ENCODE results near the gene CHST1. TPM values are rescaled to one million over a fixed set of nuclear protein-coding genes. Genes with fewer than 3 reads are reported as not detected.

CHST1 gene
- total RNA-seq, 1 donor: 0.09 TPM

- no peak for DNase-seq (ENCODE audit: low read depth)
- H3K4me3 ChIP-seq (ENCODE audit: low read depth, low read length): no peak overlapping the region
- no peak for TF ChIP-seq CTCF (IDR thresholded peaks at IDR 0.05; ENCODE audit: insufficient read depth, low read length)
These were observed 14.3 kb downstream of the CHST1 start for GRCh38 chr11:45651156-45651555.

GRCh38 chr11:45650166-45651095 lies 15.0 kb downstream of the CHST1 start:
- no peak for DNase-seq (ENCODE audit: low read depth)
- TF ChIP-seq CTCF (IDR thresholded peaks at IDR 0.05; ENCODE audit: insufficient read depth, low read length): no peak

GRCh38 chr11:45649544-45650165 lies 15.8 kb downstream of the CHST1 start:
- no peak for TF ChIP-seq CTCF (IDR thresholded peaks at IDR 0.05; ENCODE audit: insufficient read depth, low read length)
- no peak for DNase-seq (ENCODE audit: low read depth)
- H3K4me3 ChIP-seq (ENCODE audit: low read depth, low read length): no peak overlapping the region

More at GRCh38 chr11:45650166-45651095, 15.0 kb downstream of the CHST1 start:
- no peak overlapping the region for H3K4me3 ChIP-seq (ENCODE audit: low read depth, low read length)

- no peak overlapping the region for H3K4me3 ChIP-seq (ENCODE audit: low read depth, low read length)
- no peak for TF ChIP-seq CTCF (IDR thresholded peaks at IDR 0.05; ENCODE audit: insufficient read depth, low read length)
- no peak for DNase-seq (ENCODE audit: low read depth)
These were observed 16.5 kb downstream of the CHST1 start for GRCh38 chr11:45648931-45649330.

- no peak overlapping the region for H3K4me3 ChIP-seq (ENCODE audit: low read depth, low read length)
- TF ChIP-seq CTCF (IDR thresholded peaks at IDR 0.05; ENCODE audit: insufficient read depth, low read length): no peak
- no peak for DNase-seq (ENCODE audit: low read depth)
These were observed 17.6 kb downstream of the CHST1 start for GRCh38 chr11:45647786-45648185.

GRCh38 chr11:45647329-45647728 lies 18.1 kb downstream of the CHST1 start:
- H3K4me3 ChIP-seq (ENCODE audit: low read depth, low read length): no peak overlapping the region
- DNase-seq (ENCODE audit: low read depth): no peak

More at GRCh38 chr11:45647329-45647728, 18.1 kb downstream of the CHST1 start:
- TF ChIP-seq CTCF (IDR thresholded peaks at IDR 0.05; ENCODE audit: insufficient read depth, low read length): no peak
